HG03469 (cell line): ENCODE measurements around the gene ARRDC1.
"Not testable (repeated sequence)": the region's sequence is repeated elsewhere in the genome, so short reads cannot be mapped to it uniquely, and the experiment has no call there.

ENCODE experiments used
- ATAC-seq: cut with Tn5 transposase; IDR thresholded peaks from one replicate; pipeline ENCODE4 v1.9.1; 2021; ENCODE audit warnings: mild to moderate bottlenecking, moderate library complexity, moderate number of reproducible peaks; ENCODE audit not compliant: unreplicated experiment

Gene ARRDC1, protein sequence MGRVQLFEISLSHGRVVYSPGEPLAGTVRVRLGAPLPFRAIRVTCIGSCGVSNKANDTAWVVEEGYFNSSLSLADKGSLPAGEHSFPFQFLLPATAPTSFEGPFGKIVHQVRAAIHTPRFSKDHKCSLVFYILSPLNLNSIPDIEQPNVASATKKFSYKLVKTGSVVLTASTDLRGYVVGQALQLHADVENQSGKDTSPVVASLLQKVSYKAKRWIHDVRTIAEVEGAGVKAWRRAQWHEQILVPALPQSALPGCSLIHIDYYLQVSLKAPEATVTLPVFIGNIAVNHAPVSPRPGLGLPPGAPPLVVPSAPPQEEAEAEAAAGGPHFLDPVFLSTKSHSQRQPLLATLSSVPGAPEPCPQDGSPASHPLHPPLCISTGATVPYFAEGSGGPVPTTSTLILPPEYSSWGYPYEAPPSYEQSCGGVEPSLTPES

DNA sequence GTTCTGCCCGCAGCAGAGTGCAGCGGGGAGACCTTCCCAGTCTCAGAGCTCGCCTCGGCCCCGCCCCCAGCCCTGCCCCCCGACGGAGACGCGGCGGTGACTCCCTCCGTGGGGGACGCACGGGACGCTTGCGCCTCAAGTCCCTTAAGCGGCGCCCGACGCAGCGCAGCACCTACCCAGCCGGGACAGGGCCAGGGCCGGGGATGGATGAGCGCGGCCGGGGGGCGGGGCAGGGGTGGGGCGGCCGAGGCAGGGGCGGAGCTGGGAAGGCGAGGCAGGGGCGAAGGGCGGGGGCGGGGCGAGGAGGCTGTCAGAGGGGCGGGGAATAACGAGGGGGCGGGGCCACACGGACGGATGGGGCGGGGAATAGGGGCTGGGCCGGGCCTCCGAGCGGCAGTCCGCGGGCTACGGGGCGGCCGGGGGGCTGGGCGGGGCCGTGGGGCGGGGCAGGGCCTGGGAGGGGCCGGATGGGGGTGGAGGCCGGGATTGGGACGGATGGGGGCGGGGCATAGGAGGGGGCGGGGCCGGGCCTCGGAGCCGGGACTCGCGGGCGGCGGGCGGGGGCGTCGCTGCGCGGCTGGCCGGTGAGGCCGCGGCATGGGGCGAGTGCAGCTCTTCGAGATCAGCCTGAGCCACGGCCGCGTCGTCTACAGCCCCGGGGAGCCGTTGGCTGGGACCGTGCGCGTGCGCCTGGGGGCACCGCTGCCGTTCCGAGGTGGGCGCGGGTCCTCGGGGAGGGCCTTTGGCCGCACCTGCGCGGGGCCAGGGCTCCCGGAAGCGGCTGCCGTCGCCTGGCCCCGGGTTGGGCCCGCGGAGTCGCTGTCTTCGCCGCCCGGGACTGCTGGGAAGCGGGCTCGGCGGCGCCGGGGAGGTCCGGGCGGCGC lies at the start of gene ARRDC1:
Gene ARRDC1 (plus strand): TSS at position 566 of the 884 bp plus-strand sequence. CDS start 32 bp downstream, at position 598.
- ATAC-seq: peak; percentile 53

DNA sequence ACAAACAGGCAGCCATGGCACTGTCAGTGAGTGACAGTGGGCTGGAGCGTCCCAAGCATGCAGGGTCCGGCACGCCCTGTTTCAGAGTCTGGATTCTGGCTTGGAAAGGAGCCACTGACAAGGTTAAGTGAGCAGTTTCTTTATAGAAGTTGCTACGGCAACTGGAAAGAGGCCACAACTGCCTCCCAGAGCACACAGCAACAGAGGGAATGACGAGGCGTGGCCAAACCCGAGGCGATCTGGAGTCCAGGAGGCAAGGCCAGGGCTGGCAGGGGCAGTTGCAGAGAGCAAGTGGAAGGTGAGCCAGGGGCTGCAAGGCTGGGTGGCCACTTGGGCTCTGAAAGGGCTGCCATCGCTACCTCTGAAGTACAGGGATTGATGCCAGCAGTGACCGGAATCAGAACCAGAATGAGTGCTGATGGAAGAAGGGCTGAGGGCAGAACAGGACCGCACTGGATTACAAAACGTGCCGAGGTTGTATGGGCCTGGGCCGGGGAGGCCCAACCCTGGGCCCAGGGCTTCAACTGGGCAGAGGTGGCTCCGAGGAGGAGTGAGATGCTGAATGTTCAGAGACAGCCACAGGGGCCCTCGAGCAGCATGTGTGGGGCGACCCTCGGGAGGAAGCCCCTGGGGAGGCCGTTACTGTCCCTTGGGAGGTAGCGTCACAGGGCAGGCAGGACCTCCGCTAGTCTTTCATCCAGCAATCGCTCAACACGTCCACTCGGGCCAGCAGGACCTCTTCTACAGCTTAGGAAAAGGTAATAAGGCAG lies 49.2 kb upstream of the ARRDC1 start:
- no peak for ATAC-seq

DNA sequence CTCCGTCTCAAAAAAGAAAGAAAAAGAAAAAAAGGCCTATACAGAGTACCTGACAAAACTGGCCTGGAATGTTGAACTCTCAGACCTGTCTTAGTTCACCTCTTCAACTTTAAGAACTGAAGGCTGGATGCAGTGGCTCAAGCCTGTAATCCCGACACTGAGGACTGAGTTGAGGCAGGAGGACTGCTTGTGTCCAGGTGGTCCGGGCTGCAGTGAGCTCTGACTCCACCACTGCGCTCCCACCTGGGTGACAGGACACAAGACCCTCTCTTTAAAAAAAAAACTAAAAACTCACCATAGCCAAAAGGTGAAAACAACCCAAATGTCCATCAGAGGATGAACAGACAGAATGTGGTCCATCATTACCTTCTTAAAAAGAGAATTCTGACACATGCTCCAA lies 47.4 kb upstream of the ARRDC1 start:
- ATAC-seq: no peak

GRCh38 chr9:137564134-137564533 lies 41.4 kb upstream of the ARRDC1 start:
- no peak for ATAC-seq

DNA sequence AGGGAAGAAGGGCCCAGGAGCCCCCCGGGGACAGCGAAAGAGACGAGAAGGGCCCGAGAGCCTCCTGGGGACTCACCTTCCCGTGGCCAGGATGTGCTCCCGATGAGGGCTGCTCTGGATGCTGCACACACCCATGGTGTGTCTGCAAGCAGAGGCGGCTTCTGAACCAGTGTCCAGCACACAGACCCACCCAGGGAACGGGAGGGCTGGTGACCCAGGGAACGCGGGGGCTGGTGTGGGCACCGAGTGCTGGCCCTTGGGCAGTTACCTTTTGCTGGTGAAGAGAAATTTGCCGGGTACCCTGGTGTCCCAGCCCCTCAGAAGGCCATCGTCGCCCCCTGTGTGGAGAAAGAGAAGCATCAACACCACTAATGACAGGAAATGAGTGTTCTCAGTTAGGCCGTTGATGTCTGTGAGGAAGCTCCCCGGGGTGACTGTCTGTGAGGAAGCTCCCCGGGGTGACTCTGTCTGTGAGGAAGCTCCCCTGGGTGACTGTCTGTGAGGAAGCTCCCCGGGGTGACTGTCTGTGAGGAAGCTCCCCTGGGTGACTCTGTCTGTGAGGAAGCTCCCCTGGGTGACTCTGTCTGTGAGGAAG lies 40.6 kb upstream of the ARRDC1 start:
- ATAC-seq: no peak

DNA sequence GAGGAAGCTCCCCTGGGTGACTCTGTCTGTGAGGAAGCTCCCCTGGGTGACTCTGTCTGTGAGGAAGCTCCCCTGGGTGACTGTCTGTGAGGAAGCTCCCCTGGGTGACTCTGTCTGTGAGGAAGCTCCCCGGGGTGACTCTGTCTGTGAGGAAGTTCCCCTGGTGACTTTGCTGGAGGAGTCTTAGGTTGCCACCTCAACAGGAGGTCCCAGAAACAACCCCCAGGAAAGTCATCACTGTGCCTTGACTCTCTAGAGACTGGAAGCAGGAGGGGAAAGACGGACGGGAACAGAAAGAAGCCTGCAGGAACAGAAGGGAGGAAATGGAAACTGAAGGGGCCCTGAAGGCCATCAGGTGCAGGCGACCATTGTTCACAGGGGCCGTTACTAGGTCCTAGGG lies 37.0 kb upstream of the ARRDC1 start:
- not testable (repeated sequence) for ATAC-seq

- no peak for ATAC-seq
Observed at GRCh38 chr9:137569609-137570203, 35.8 kb upstream of the ARRDC1 start.

GRCh38 chr9:137570566-137570965 lies 34.9 kb upstream of the ARRDC1 start:
- no peak for ATAC-seq

GRCh38 chr9:137574192-137574591 lies 31.3 kb upstream of the ARRDC1 start:
- ATAC-seq: no peak

- no peak for ATAC-seq
Observed at GRCh38 chr9:137575364-137575715, 30.1 kb upstream of the ARRDC1 start.

DNA sequence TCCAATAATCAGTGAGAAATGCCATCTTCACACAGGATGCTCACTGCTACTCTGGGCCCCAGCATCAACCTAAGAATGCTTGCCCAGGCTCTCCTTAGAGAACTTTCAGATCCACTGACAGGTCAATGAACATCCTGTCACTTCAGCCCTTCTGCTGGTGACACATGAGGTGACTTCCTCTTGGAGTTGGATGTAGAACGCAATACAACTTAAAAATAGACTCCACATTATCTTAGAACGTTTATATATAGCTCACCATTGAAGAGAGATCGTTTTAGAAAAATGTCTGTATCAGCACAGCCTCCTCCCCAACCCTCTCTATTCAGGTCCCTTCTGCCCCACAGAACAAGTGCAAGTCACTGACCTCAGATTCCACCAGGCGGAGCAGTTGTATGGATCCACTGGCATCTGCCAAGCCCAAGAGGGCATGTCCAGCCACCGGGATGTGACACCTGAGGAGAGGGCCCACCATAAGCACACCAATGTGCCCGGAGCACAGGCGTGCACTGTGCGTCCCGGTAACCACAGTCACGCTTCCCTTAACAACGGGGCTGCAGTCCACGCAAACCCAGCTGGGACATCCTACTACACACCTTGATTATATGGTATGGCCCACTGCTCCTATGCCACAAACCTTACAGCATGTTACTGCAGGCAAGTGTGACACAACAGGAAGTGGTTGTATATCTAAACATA lies 29.6 kb upstream of the ARRDC1 start:
- ATAC-seq: no peak

GRCh38 chr9:137578518-137579258 lies 26.8 kb upstream of the ARRDC1 start, which contains the start of gene DPH7:
DPH7 (minus strand) TSS chr9:137578925; CDS start chr9:137578777, 148 bp downstream.
- ATAC-seq: peak; percentile 70

DNA sequence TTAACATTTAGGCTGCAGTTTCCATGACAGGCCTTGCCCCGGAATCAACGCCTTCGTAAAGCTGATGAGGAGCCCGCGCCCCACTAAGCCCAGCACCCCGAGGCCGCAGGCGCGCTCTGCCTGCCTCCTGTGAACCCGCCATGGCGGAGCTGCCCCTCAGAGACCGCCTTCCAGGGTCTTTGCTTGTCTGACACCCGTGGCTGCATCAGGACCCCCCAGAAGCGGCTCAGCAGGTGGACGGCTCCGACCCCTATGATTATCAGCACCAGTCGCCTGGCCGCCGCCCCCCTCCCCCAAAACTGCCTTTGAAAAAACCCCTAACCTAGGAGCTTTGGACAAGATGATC lies 26.3 kb upstream of the ARRDC1 start:
- ATAC-seq: no peak

DNA sequence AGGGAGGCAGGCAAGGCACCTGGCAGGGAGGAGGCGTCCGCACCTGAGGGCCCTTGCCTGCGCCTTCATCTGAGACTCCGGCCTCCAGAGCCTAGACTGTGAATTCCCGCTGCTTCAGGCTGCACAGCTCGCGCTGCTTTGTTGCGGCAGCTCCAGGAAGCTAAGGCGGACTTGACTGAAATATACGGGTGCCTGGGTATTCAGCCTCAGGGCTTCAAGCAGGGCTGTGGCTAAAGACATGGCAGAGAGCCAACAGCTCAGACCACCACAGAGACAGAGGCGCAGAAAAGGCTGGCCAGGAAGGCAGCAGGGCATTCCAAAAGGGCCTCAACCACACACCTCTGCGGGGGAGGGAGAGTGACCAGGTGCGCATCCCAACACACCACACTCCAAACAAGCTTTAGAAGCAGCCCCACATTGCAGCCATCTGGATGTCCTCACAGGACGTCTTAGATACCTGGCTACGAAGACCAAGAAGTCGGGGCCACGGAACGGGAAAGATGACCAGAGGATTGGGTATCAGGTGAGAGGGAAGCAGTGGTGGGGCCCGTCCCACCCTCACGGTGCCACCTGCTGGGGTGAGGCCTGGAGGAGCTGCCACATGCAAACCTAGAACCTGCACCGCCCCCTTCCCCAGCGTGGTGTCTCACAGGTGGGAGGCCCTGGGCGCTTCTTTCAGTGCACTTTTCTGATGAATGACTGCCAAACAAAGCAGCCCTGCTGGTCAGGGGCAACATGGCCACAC lies 25.1 kb upstream of the ARRDC1 start:
- ATAC-seq: no peak

DNA sequence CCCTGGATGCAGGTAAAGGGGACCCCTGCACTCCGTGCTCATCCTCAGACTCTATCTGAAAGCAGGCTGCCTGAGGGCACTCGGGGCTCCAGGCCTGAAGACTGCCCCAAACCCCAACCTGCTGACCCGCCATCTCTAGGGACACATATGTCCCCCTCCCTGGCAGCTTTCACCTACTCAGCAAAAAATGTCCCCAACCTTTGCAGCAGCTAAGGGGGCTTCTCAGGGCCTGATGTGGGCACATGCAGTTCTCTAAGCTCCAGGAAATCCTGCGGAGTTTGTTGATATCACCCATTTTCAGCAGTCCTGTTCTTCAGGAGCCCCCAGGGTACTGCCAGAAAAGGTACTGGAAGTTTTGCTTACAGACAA lies 24.5 kb upstream of the ARRDC1 start:
- no peak for ATAC-seq

DNA sequence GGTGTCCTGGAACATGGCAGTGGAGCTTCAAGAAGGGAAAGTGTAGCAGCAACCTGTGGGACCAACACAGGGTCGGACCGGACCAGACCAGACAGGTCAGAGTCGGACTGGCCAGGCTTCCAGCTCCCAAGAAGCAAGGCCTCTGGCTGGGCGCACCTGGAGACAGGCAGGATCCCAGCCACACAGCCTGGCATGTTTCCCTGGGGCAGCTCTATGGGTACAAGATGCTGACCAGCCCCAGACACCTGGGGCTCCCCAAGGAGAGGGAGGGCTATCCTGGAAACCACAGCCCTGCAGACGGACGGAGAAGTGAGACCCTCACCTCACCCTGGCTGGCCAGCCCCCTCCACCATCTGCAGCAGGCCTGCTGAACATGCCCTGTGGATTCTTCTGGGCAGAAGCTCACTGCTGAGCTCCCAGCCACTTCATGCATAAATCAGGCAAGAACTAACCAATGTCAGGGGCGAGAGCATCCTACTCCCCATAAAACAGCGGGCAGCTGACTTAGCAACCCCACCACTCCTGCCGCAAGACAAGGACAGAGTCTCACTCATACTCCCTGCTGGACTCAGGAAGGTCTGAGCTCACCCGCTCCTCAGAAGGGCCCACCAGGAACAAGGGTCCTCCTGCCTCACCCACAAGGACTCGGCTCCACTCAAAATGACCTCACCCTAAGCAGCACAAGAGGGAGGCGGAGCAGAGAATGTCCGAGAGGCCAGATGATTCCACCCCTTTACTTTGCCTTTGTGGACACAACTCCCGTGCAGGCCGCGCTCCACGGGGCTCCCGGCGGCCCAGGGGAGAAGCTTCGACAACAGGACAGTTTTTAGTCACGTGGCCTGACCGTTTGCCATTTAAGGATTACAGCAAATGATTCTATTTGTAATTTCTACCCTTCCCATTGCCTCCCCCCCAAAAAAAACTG lies 23.9 kb upstream of the ARRDC1 start:
- ATAC-seq: no peak

DNA sequence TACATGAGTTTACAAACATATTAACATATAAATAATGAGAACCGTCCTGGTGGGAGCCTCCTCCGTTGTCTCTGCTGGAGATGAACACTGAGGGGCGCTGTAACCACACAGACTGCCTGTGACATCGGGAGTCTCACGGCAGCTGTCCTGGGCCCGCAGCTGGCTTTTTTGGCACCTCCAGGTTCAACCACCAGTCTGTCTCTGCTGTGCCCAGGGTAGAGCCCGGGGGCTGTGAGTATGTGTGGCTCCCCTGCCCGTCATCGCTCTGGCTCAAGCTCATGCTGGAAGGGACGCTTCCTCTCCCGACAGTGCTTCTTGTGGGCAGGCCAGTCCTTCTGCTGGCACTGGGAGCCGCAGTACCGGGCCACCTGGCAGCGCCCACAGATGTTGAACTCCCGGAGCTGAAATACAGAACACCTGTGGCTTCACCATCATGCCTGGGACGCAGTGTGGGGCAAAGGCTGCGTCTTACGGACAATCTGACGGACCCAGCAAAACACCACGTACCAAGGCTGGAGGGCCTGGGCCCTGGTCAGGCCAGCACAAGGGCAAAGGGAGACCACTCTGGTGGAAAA lies 23.1 kb upstream of the ARRDC1 start:
- ATAC-seq: no peak
